Activated CD8-positive, alpha-beta memory T cell treated with anti-CD3 and anti-CD28 coated beads for 48 hours (primary cell): ENCODE measurements around the gene GARNL3.

Source experiments
- DNase-seq, 3 experiments: peaks; one replicate each; pipeline ENCODE4 v3.0.0-alpha.2; 2020; ENCODE audit warnings: low read depth in 2 of 3, low spot score in 2 of 3

The GARNL3 gene

DNA sequence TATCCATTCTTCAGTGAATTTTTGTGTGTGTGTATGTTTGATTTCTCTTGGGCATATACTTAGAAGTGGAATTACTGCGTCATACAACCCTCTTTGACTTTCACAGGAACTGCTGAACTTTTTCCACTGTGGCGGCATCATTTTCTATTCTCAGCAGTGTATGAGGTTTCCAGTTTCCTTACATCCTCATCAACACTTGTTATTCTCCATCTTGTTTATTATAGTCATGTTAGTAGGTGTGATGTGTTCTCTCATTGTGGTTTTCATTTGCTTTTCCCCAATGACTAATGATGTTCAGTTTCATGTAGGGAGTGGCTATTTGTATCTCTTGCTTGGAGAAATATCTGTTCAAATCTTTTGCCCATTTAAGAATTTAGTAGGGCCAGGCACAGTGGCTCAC is 162.2 kb downstream of the GARNL3 start:
- DNase-seq = no peak

DNA sequence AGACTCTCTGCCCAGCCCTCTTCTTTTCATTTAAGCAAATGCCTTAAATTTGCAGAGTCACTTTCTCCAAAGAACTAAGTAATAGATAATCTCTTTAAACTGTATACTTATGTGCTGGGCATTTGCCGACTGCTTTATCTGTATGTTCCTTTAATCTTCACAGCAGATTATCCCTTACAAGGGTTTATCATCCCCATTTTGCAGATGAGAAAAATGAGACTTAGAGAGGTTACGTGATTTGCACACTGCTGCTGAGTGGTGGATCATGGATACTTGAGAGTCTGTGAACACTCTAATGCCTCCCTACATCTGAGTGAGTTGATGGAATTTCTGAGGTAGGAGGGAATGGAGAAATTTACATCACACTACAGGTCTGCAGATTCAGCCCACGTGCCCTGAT is 163.8 kb downstream of the GARNL3 start:
- DNase-seq = no peak

DNA sequence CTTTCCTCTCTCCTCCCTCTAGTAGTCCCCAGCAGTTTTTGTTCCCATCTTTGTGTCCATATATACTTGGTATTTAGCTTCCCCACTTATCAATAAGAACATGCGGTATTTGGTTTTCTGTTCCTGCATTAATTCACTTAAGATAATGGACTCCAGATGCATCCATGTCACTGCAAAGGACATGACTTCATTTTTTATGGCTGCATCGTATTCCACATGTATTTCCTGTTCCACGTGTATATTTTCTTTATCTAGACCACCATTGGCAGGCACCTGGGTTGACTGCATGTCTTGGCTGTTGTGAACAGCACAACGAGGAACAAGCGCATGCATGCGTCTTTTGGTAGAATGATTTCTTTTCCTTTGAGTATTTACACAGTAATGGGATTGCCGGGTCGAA is 165.8 kb downstream of the GARNL3 start:
- no peak for DNase-seq

DNA sequence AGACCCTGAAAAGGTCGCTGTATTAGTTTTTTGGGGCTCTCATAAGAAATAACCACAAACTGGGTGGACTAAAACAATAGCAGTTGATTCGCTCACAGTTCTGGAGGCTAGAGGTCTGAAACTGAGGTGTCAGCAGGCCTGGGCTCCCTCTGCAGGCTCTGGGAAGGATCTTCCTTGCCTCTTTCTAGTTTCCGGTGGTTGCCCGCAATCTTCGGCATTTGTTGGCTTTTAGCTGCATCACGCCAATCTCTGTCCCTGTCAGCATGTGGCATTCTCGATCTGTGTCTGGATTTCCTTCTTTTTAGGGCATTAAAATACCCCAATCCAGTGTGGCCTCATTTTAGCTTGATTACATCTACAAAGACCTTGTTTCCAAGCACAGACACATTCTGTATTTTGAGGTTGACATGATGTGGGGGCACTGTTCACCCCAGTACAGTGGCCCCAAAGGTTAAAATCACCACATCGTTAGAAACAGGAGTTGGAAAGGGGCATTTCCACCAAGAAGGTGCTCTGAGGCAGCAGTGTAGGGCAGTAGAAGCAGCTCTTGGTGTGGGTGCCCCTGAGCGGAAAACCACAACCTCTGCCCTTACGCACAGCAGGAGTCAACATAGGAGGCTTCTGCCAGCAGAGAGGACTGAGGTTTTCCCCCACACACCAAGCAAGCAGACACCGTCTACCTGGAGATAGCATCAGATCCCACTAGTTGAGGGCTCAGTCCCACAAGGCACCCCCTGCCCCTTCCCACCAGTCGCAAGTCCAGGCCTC is 173.1 kb downstream of the GARNL3 start:
- DNase-seq = no peak

DNA sequence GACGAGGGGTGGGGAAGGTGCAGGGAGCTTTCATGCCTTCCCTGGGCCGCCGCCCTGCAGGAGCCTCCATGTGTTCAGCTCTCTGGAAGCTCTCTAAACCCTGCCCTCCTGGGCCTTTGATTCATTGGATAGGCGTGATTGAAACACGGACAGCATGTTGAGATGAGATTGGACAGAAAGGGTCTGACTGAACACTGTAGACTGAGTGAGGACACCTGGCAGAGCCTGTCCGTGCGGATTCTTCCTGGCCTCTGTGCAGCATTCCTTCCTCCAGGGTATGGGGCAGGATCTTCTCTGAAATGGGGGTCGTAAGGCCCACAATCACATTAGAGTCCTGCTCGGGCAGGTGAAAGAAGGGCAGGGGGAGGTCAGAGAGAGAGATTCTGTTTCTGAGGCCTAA is 173.8 kb downstream of the GARNL3 start:
- DNase-seq = no peak
